ENCODE data around the gene SLC16A10.

The SLC16A10 gene

DNA sequence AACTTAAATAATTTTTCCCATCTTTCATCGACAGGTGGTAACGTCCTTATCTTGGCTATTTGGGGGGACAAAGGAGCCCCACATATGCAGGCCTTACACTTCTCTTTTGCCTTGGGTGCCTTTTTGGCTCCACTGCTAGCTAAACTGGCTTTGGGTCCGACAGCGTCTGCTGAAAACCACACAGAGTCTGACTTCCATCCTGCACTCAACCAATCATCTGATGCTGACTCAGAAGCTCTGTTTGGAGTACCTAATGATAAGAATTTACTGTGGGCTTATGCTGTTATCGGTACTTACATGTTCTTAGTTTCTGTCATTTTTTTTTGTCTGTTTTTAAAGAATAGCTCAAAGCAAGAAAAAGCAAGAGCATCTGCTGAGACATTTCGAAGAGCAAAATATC, 178.5 kb downstream of the SLC16A10 start:
- DNase-seq = no peak

DNA sequence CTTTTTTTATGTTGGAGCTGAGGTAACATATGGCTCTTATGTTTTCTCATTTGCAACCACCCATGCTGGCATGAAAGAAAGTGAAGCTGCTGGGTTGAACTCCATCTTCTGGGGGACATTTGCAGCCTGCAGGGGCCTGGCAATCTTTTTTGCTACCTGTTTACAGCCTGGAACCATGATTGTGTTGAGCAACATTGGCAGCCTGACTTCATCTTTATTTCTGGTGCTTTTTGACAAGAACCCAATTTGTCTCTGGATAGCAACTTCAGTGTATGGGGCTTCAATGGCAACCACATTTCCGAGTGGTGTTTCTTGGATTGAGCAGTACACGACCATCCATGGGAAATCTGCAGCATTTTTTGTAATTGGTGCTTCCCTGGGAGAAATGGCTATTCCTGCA, 179.0 kb downstream of the SLC16A10 start:
- no peak for DNase-seq

DNA sequence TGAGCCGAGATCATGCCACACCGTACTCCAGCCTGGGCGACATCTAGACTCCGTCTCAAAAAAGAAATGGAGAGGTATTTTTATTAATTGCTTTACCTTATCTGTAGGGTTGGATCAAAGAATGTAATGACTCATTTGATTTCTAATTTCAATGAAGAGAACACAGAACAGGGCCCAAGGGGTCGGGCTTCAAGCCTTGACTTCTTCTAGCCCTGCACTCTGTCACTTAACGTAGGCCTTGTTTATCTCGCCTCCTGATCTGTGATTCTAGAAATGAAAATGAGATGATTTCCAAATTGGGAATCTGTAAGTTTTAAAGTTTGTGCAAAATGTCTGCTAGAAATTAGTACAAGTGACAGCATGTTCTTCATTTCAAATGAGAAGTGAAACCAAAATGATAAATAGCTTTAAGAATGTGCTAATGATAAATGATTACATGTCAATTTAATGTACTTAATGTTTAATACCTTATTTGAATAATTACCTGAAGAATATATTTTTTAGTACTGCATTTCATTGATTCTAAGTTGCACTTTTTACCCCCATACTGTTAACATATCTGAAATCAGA, 180.5 kb downstream of the SLC16A10 start:
- DNase-seq = peak; percentile 40

DNA sequence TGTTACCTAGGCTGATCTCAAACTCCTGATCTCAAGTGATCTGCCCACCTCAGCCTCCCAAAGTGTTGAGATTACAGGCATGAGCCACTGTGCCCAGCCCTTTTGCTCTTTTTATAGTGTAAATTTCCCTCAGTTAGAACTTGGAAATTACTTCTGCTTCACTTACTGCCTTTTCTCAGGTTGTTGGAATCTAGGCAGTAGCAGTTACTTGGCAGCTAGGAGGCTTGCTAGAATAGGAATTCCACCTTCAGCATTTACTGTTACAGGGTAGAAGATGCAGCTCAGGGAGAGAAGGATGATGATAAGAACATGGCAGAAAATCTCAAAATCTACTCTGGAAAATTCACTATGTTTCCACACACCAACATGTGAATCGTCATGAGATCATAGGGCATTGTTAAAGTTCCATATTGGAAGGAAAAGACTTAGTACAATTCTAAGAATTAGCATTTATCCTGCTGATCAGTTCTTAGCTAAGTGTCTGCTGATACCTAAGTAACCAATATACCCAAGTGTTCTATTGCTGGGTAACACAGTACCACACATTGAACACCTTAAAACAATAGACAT, 182.2 kb downstream of the SLC16A10 start:
- no peak for DNase-seq

DNA sequence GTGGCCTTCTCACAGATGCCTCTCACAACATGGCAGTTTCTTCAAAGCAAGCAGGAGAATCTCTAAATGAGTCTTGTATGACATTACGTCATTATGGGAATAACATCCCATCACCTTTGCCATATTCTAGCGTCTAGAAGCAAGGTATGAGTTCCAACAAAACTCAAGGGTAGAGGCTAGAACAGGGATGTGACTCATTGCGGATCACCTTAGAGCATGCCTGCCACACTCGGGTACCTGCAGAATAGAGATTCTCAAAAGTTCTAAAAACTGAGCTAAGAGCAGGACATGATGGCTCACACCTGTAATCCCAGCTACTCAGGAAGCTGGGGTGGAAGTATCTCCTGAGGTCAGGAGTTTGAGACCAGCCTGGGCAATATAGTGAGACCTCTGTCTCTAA, 182.8 kb downstream of the SLC16A10 start:
- no peak for DNase-seq

DNA sequence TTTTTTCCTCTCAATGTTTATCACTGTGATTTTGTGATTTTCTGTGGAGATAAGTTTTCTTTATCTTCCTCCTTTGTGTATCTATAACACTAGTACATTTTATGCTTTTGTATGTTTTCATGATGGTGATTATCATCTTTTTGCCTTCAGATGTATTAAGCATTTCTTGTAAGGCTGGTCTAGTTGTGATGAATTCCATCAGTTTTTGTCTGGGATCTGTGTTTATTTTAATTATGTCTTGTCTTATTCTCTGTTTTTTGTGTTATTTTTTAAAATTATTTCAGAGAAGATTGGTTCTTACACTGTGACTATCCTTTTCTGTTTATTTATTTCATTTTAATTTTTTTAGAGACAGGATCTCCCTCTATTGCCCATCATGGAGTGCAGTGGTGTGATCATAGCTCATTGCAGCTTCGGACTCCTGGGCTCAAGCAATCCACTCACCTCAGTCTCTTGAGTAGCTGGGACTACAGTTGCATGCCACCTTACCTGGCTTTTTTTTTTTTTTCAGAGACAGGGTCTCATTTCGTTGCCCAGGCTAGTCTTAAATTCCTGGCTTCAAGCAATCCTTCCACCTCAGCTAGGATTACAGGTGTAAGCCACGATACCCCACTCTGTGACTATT, 187.4 kb downstream of the SLC16A10 start:
- no peak for DNase-seq

DNA sequence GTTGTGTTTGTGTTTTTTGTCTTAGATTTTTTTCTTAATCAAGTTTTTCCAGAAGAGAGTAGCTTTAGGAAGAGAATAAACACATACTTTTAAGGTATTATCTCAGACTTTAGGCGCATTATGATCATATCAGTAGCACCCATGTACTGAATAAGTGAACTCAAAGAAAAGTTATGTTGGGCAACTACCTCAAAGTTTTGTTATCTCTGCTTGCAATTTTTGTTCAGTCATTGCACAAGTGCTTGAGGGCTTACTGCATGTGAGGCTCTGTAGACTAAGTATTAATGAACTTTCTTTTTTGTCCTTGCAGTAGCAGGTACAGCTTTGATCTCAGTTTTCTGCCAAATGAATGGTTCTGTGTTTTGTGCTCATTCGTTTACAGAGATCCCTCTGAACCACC, 189.0 kb downstream of the SLC16A10 start:
- no peak for DNase-seq

DNA sequence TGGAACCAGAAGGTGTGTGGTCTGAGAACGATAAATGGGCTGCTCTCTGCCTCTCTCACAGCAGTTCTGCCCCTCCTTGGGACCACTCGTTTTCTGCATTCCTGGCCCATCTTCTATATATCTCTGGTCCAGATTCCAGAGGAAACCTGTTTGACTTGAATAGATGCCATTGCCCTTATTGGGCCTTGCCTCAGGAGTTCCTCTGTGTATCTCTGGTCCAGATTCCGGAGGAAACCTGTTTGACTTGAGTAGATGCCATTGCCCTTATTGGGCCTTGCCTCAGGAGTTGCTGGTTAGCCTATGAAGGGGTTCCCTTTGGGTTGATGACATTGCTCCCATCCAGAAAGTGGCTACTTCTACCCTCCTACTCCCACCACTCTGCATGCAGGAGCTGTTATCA, 189.4 kb downstream of the SLC16A10 start:
- no peak for DNase-seq

DNA sequence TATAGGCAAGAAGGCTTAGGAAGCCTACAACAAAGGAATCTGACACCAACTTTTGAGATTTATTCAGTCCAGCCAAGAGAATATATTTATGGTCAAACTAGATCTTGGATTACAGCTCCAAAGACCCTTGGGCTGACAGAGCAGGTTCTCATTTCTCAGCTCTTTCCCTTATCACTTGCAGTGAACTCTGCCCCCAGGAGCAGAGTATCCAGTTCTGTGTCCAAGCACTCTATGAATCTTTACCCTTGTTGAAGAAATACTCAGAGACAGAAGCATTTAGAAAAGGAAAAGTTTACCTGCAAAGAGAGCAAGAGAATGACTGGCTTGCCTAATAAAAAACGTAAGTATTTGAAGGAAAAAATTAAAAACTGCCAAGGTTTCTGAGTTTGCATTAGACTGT, 190.5 kb downstream of the SLC16A10 start:
- DNase-seq = no peak

DNA sequence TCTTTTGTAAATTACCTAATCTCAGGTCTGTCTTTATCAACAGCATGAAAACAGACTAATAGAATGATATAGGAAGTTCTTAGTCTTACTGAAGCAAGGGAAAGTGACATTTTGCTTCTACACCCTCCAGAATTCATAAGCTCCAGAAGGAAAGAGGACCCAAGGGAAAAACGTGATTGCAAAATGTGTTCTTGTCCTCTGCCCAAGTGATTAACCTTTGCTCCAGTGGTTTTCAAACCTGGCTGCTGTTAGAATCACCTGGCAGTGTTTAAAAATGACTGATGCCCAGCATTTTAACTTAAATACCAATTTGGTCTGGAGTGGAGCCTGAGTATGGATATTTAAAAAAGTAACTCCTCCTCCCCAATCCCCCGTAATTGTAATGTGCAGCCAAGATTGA, 191.4 kb downstream of the SLC16A10 start:
- DNase-seq = no peak

DNA sequence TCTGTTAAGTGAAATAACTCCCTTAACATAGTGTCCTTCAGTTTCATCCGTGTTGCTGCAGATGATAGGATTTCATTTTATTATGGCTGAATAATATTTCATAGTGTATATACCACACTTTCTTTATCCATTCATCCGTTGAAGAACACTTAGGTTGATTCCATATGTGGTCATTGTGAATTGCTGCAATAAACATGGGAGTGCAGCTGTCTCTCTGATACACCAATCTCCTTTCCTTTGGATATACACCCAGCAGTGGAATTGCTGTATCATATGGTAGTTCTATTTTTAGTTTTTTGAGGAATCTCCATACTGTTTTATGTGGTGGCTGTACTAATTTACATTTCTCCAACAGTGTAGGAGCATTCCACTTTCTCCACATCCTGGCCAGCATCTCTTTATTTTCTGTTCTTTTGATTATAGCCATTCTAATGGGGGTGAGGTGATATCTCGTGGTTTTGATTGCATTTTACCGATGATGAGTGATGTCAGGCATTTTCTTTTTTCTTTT, 193.2 kb downstream of the SLC16A10 start:
- DNase-seq = no peak

Data from inflammatory macrophage treated with lipopolysaccharide for 4 hours (primary cell).